GM12878 (cell line): ENCODE results near the gene OLFM2. TPM values are rescaled to one million over a fixed set of nuclear protein-coding genes. Genes with fewer than 3 reads are reported as not detected.

ENCODE experiments used
- ATAC-seq: fragments of 200-7000 bp; cut with Tn5 transposase; 3 replicates; pipeline ENCODE4 v1.9.1; 2020; ENCODE audit warnings: mild to moderate bottlenecking, moderate library complexity
- BruUV-seq: library from RNA; stranded (reverse); fragments of 400-500 nt; replicated peaks from 2 replicates; lab custom pipeline; 2021; lab: Mats Ljungman, UMichigan
- CTCF ChIA-PET: fragments of 300-600 bp; sonication (Branson Sonifier 250); formaldehyde crosslinking; extraction: SDS; loops from one replicate; lab custom pipeline; 2021; ENCODE audit warnings: inconsistent platforms; lab: Yijun Ruan, JAX
- POLR2A ChIA-PET: fragments of 350-600 bp; formaldehyde crosslinking; extraction: SDS; loops from one replicate; lab custom pipeline; 2021; ENCODE audit warnings: inconsistent platforms; lab: Charles Lee
- RAD21 ChIA-PET: fragments of 300-600 bp; sonication (Branson Sonifier 250); formaldehyde crosslinking; loops from one replicate; lab custom pipeline; 2023; ENCODE audit warnings: antibody characterized with exemption; ENCODE audit not compliant: unreplicated experiment; lab: Charles Lee
- SMC1A ChIA-PET: fragments of 300-600 bp; sonication (Branson Sonifier 250); formaldehyde crosslinking; loops from one replicate; lab custom pipeline; 2023; ENCODE audit not compliant: unreplicated experiment, uncharacterized antibody; lab: Charles Lee
- DNase-seq: peaks from one replicate; pipeline ENCODE4 v3.0.0-alpha.2; 2011; ENCODE audit warnings: low read depth, low spot score
- FAIRE-seq: peaks from 3 replicates; lab custom pipeline; 2011; peaks lifted over from hg19 to GRCh38; lab: Jason Lieb, UNC
- H2AFZ ChIP-seq: 2 replicates; pipeline ENCODE4 v1.6.0; 2011; ENCODE audit warnings: low read depth, low read length, control low read depth; ENCODE audit not compliant: control insufficient read depth
- H3K27ac ChIP-seq: 2 replicates; pipeline ENCODE4 v1.5.1; 2011; ENCODE audit warnings: control low read depth; ENCODE audit not compliant: control insufficient read depth, insufficient read depth
- H3K27me3 ChIP-seq, 2 experiments: replicated peaks in 1 of 2; 2 replicates each; pipeline versions ENCODE4 v1.6.0 to v1.6.1; 2011; ENCODE audit warnings: low read length in 1 of 2; ENCODE audit not compliant: control insufficient read depth in 2 of 2, insufficient read depth in 2 of 2
- H3K36me3 ChIP-seq, 2 experiments: 2 replicates each; pipeline ENCODE4 v1.5.1; 2011; ENCODE audit warnings: low read length in 1 of 2; ENCODE audit not compliant: control insufficient read depth in 2 of 2, insufficient read depth in 2 of 2
- H3K4me1 ChIP-seq: 2 replicates; pipeline ENCODE4 v1.6.1; 2011; ENCODE audit warnings: mild to moderate bottlenecking, low read length, moderate library complexity, mixed read lengths; ENCODE audit not compliant: control insufficient read depth, insufficient read depth
- H3K4me2 ChIP-seq: 2 replicates; pipeline ENCODE4 v1.6.0; 2011; ENCODE audit warnings: control low read depth; ENCODE audit not compliant: control insufficient read depth, insufficient read depth
- H3K4me3 ChIP-seq: fragments of 200-600 bp; sonication (generic); 2 replicates; pipeline ENCODE4 v1.5.1; 2016
- H3K79me2 ChIP-seq: 2 replicates; pipeline ENCODE4 v1.6.0; 2011; ENCODE audit warnings: low read length; ENCODE audit not compliant: control insufficient read depth, insufficient read depth
- H3K9ac ChIP-seq: 2 replicates; pipeline ENCODE4 v1.8.0; 2011; ENCODE audit warnings: low read length, control low read depth, mixed read lengths; ENCODE audit not compliant: control insufficient read depth, insufficient read depth
- H3K9me3 ChIP-seq: replicated peaks from 3 replicates; pipeline ENCODE4 v1.5.1; 2011; ENCODE audit warnings: mild to moderate bottlenecking, low read length; ENCODE audit not compliant: control insufficient read depth, insufficient read depth
- H4K20me1 ChIP-seq: 2 replicates; pipeline ENCODE4 v1.6.0; 2011; ENCODE audit not compliant: control insufficient read depth, insufficient read depth
- BCLAF1 ChIP-seq: fragments of 450-650 bp; IDR thresholded peaks from 2 replicates; pipeline ENCODE4 v1.6.1; 2017; ENCODE audit warnings: antibody characterized with exemption, mild to moderate bottlenecking, moderate library complexity
- CEBPZ ChIP-seq: fragments of 150-350 bp; IDR thresholded peaks from 2 replicates; pipeline ENCODE4 v1.6.1; 2016; ENCODE audit warnings: low read depth, low read length
- CREB1 ChIP-seq: IDR thresholded peaks from 2 replicates; pipeline ENCODE4 v1.6.1; 2012; ENCODE audit warnings: low read depth, mild to moderate bottlenecking, inconsistent platforms
- E2F8 ChIP-seq: fragments of 450-650 bp; IDR thresholded peaks from 2 replicates; pipeline ENCODE4 v1.6.1; 2018; ENCODE audit warnings: mild to moderate bottlenecking, low read depth, moderate library complexity; ENCODE audit not compliant: partially characterized antibody
- HCFC1 ChIP-seq: fragments of 150-350 bp; IDR thresholded peaks from 2 replicates; pipeline ENCODE4 v1.6.1; 2014; ENCODE audit warnings: low read length
- KAT2A ChIP-seq: conservative IDR thresholded peaks from 2 replicates; pipeline ENCODE4 v1.6.1; 2011; ENCODE audit warnings: low read depth, low read length; ENCODE audit not compliant: control insufficient read depth
- KDM1A ChIP-seq: fragments of 200-600 bp; sonication (generic); IDR thresholded peaks from 2 replicates; pipeline ENCODE4 v1.6.1; 2016; ENCODE audit warnings: borderline replicate concordance
- MTA2 ChIP-seq: fragments of 450-650 bp; IDR thresholded peaks from 2 replicates; pipeline ENCODE4 v1.6.1; 2016; ENCODE audit warnings: low read depth, mild to moderate bottlenecking, moderate library complexity
- NR2C1 ChIP-seq: fragments of 450-650 bp; IDR thresholded peaks from 2 replicates; pipeline ENCODE4 v1.6.1; 2017; ENCODE audit warnings: antibody characterized with exemption, mild to moderate bottlenecking, moderate library complexity
- RAD21 ChIP-seq: IDR thresholded peaks from 2 replicates; pipeline ENCODE4 v1.6.1; 2011; ENCODE audit warnings: mild to moderate bottlenecking, low read depth, low read length, moderate library complexity; ENCODE audit not compliant: insufficient read depth
- SMC3 ChIP-seq: IDR thresholded peaks from 2 replicates; pipeline ENCODE4 v1.6.1; 2011; ENCODE audit warnings: low read length, improper control_type of control experiment, borderline replicate concordance
- USF1 ChIP-seq: IDR thresholded peaks from 2 replicates; pipeline ENCODE4 v1.6.1; 2011; ENCODE audit warnings: borderline replicate concordance, low read depth, mild to moderate bottlenecking, moderate library complexity, mixed read lengths, low read length; ENCODE audit not compliant: insufficient read depth; ENCODE audit errors: extremely low read length
- WGBS: methylation state at CpG from one replicate; pipeline ENCODE4 v1.1.6; 2016; ENCODE audit warnings: low lambda C conversion rate; ENCODE audit not compliant: insufficient replicate concordance, insufficient coverage; ENCODE audit errors: missing lambda C conversion rate; 5-methylcytosine and 5-hydroxymethylcytosine counted together
- in situ Hi-C: fragments of 300-500 bp; cut with MboI; formaldehyde crosslinking; loops from 9 replicates; pipeline ENCODE4 v1.14.3; 2018; ENCODE audit warnings: mixed read lengths
- intact Hi-C: fragments of 100-400 bp; cut with micrococcal nuclease; formaldehyde crosslinking; loops from one replicate; pipeline ENCODE4 v1.14.2; 2022; ENCODE audit not compliant: unreplicated experiment
- polyA plus RNA-seq, 11 experiments: library from polyadenylated mRNA; depleted of rRNA in 4 of 11; unstranded in 6 of 11; stranded (reverse) in 5 of 11; fragments of >200 nt; fragmentation: Nextera tagmentation in 4 of 11; fragmentation: Illumina TruSeq in 1 of 11; extraction: Ambion mirVana in 4 of 11; extraction: Trizol in 1 of 11; gene quantifications; 1 replicate in 1 of 11; 2 replicates in 10 of 11; pipeline versions ENCODE4 v1.2.1 to v1.2.3, GENCODE V29; 2011 to 2016; ENCODE audit warnings: inconsistent platforms in 2 of 11, missing spikeins in 2 of 11, low read depth in 1 of 11
- total RNA-seq, 4 experiments: library from RNA; depleted of rRNA in 3 of 4; stranded (reverse); fragments of >200 nt in 3 of 4; fragmentation: Illumina TruSeq in 1 of 4; extraction: Trizol in 1 of 4; gene quantifications; 2 replicates each; pipeline versions ENCODE4 v1.2.1 to v1.2.3, GENCODE V29; 2013 to 2021

OLFM2 gene
- total and polyA plus RNA-seq, 10 of the 15 experiments (the other 5 are each of a cell fraction or from before 2014, with no cell fraction given), result 0.07 to 3.5 (median 0.27) TPM; not detected in 5

GRCh38 chr19:9943744-9944143 lies 7.4 kb upstream of the OLFM2 start:
- intact Hi-C loops, result no loop called here
- no TSS peak for BruUV-seq

More at GRCh38 chr19:9943744-9944143, 7.4 kb upstream of the OLFM2 start:
- no peak overlapping the region for H2AFZ ChIP-seq
- no peaks in the 10 kb centered on the region for H3K79me2 ChIP-seq
- no peak overlapping the region for H3K4me3 ChIP-seq
- ChIA-PET RAD21 (interaction anchor here (1.2 kb wide), 1 partner anchor 9 kb away, joined by 5 read pairs; no protein-coding TSS in a partner anchor), SMC1A (no interaction called here)
- no peak overlapping the region for H3K9ac ChIP-seq
- H3K4me1 ChIP-seq, result no peaks in the 10 kb centered on the region
- H3K27me3 ChIP-seq, result no peaks in the 10 kb centered on the region
- H3K36me3 ChIP-seq, result no peaks in the 10 kb centered on the region
- H3K27ac ChIP-seq, result no peak overlapping the region
- in situ Hi-C loops, result no loop called here
- 31% methylated on average over 6 of the region's 6 CpGs for WGBS
- no peak for TF ChIP-seq NR2C1
- TF ChIP-seq CEBPZ, result no peak
- no peak for TF ChIP-seq HCFC1
- no peak for TF ChIP-seq MTA2
- TF ChIP-seq BCLAF1, result no peak
- TF ChIP-seq CREB1, result no peak
- no peak for TF ChIP-seq USF1
- no peak for TF ChIP-seq KDM1A
- no peak for TF ChIP-seq KAT2A
- TF ChIP-seq SMC3, result no peak
- no peak for TF ChIP-seq E2F8
- no peak for TF ChIP-seq RAD21
- TF ChIP-seq, all 136 proteins: peak for 0
- H3K4me2 ChIP-seq, result no peak overlapping the region
- POLR2A ChIA-PET, result no interaction called here
- CTCF ChIA-PET, result interaction anchor here (0.6 to 1.5 kb wide), 4 partner anchors 13 to 222 kb away, joined by 3 to 7 read pairs (median 4); no protein-coding TSS in a partner anchor
- no peaks in the 10 kb centered on the region for H4K20me1 ChIP-seq
- no peaks in the 10 kb centered on the region; the same call in 2 of the 3 replicates for H3K9me3 ChIP-seq
- ATAC-seq (no peak), DNase-seq (no peak), FAIRE-seq (no peak)
